AG10803 (cell line): ENCODE results near the gene FMNL2.
A peak's percentile ranks its signal among the peaks of the same experiment; 100 is the strongest.

Experiments
- DNase-seq: peaks from one replicate; pipeline ENCODE4 v3.0.0; 2010; ENCODE audit warnings: low read depth
- H3K4me3 ChIP-seq: 2 replicates; pipeline ENCODE4 v1.5.1; 2011; ENCODE audit warnings: mild to moderate bottlenecking, low read length, control low read depth
- CTCF ChIP-seq: conservative IDR thresholded peaks from 2 replicates; pipeline ENCODE4 v1.5.1; 2011; ENCODE audit warnings: mild to moderate bottlenecking, low read length, control low read depth, inconsistent platforms

FMNL2 gene

GRCh38 chr2:152445791-152446201 is 110.8 kb downstream of the FMNL2 start:
- peak; percentile 92 for DNase-seq
- no peak for TF ChIP-seq CTCF
- no peak overlapping the region for H3K4me3 ChIP-seq

- TF ChIP-seq CTCF, result no peak
- no peak for DNase-seq
- no peak overlapping the region for H3K4me3 ChIP-seq
These were observed 111.2 kb downstream of the FMNL2 start for GRCh38 chr2:152446213-152446612.

- no peak overlapping the region for H3K4me3 ChIP-seq
- TF ChIP-seq CTCF, result no peak
These were observed 112.9 kb downstream of the FMNL2 start for GRCh38 chr2:152447897-152448296.

GRCh38 chr2:152448606-152449005 is 113.6 kb downstream of the FMNL2 start:
- no peak overlapping the region for H3K4me3 ChIP-seq
- DNase-seq, result no peak
- TF ChIP-seq CTCF, result no peak

More at GRCh38 chr2:152447897-152448296, 112.9 kb downstream of the FMNL2 start:
- DNase-seq, result no peak

GRCh38 chr2:152449578-152449977 is 114.6 kb downstream of the FMNL2 start:
- TF ChIP-seq CTCF, result no peak
- DNase-seq, result no peak
- no peak overlapping the region for H3K4me3 ChIP-seq

GRCh38 chr2:152450176-152450575 is 115.2 kb downstream of the FMNL2 start:
- H3K4me3 ChIP-seq, result no peak overlapping the region
- no peak for DNase-seq
- TF ChIP-seq CTCF, result no peak

GRCh38 chr2:152452256-152452973 is 117.4 kb downstream of the FMNL2 start:
- TF ChIP-seq CTCF, result no peak
- no peak for DNase-seq
- no peak overlapping the region for H3K4me3 ChIP-seq
